GM21447 (cell line): ENCODE results near the gene SCAI.
"Not testable (repeated sequence)": the region's sequence is repeated elsewhere in the genome, so short reads cannot be mapped to it uniquely, and the experiment has no call there.

Experiments used
- ATAC-seq: cut with Tn5 transposase; IDR thresholded peaks from one replicate; pipeline ENCODE4 v1.9.1; 2021; ENCODE audit not compliant: unreplicated experiment

Gene SCAI

GRCh38 chr9:125108541-125108940 lies 34.8 kb downstream of the SCAI start:
- ATAC-seq = not testable (repeated sequence)

- ATAC-seq = no peak
Measured at GRCh38 chr9:125106285-125106893, 36.9 kb downstream of the SCAI start.

- no peak for ATAC-seq
Measured at GRCh38 chr9:125103770-125104460, 39.4 kb downstream of the SCAI start.

- no peak for ATAC-seq
Measured at GRCh38 chr9:125103021-125103420, 40.3 kb downstream of the SCAI start.

GRCh38 chr9:125100822-125101221 lies 42.5 kb downstream of the SCAI start:
- ATAC-seq = no peak

GRCh38 chr9:125099816-125100215 lies 43.5 kb downstream of the SCAI start:
- ATAC-seq = no peak

GRCh38 chr9:125095821-125096443 lies 47.4 kb downstream of the SCAI start:
- no peak for ATAC-seq

- ATAC-seq = no peak
Measured at GRCh38 chr9:125091121-125091520, 52.2 kb downstream of the SCAI start.

GRCh38 chr9:125089331-125089730 lies 54.0 kb downstream of the SCAI start:
- ATAC-seq = no peak

- ATAC-seq = no peak
Measured at GRCh38 chr9:125088752-125089151, 54.6 kb downstream of the SCAI start.

GRCh38 chr9:125085703-125086477 lies 57.4 kb downstream of the SCAI start:
- no peak for ATAC-seq

- ATAC-seq = not testable (repeated sequence)
Measured at GRCh38 chr9:125082197-125082596, 61.1 kb downstream of the SCAI start.

- not testable (repeated sequence) for ATAC-seq
Measured at GRCh38 chr9:125080797-125081196, 62.5 kb downstream of the SCAI start.

GRCh38 chr9:125079931-125080330 lies 63.4 kb downstream of the SCAI start:
- no peak for ATAC-seq

- ATAC-seq = no peak
Measured at GRCh38 chr9:125075997-125076396, 67.3 kb downstream of the SCAI start.

GRCh38 chr9:125074976-125075375 lies 68.4 kb downstream of the SCAI start:
- ATAC-seq = no peak

GRCh38 chr9:125066839-125067619 lies 76.3 kb downstream of the SCAI start:
- no peak for ATAC-seq

GRCh38 chr9:125061391-125061790 lies 81.9 kb downstream of the SCAI start:
- no peak for ATAC-seq

GRCh38 chr9:125049212-125050049 lies 93.9 kb downstream of the SCAI start:
- no peak for ATAC-seq

- no peak for ATAC-seq
Measured at GRCh38 chr9:125043631-125044030, 99.7 kb downstream of the SCAI start.
